Omental fat pad (tissue), 4 donors: Measurements from ENCODE around the gene MEGF11. TPM values are rescaled to one million over a fixed set of nuclear protein-coding genes. Genes with fewer than 3 reads are reported as not detected.

Experiments used
- ATAC-seq: fragments of 150-250 bp; one replicate; pipeline ENCODE4 v1.9.1; 2016; ENCODE audit warnings: mild to moderate bottlenecking, moderate library complexity; ENCODE audit not compliant: low FRiP score
- DNase-seq: peaks from one replicate; pipeline ENCODE4 v3.0.0-alpha.2; 2019; ENCODE audit warnings: low spot score
- total RNA-seq, 4 donors: library from RNA; depleted of rRNA; stranded (reverse); fragments of >200 nt; gene quantifications; one replicate each; pipeline ENCODE4 v1.1.0, GENCODE V29; 2016
- TF ChIP-seq, protein P1 (sequence below), 3 donors: fragments of 450-650 bp; IDR thresholded peaks; one replicate each; pipeline ENCODE4 v1.5.1; 2016 to 2017; ENCODE audit warnings: antibody characterized with exemption in 3 of 3, mild to moderate bottlenecking in 3 of 3, moderate library complexity in 2 of 3

MEGF11 gene
- total RNA-seq, 4 donors from 2014 or later, result 0.47 TPM; not detected in 3

DNA sequence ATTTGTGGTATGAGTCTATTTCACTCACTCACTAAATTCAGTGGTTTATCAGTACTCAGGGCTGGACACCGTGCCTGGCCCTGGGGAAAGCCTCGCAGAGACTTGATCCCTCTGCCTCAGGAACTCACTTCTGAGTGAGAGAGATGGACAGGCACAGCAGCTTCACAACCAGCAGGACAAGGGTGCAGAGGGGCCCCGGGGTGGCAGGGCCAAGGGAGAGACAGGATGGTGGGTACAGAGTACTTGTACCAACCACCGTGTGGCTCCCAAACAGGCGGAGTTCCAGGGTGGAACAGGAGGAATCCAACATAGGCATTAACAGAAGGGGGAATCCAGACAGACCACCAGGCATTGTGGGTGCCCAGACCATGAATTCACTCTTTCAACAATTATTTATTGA is 143.7 kb downstream of the MEGF11 start:
- DNase-seq (no peak), ATAC-seq (no peak)
- TF ChIP-seq, protein P1, sequence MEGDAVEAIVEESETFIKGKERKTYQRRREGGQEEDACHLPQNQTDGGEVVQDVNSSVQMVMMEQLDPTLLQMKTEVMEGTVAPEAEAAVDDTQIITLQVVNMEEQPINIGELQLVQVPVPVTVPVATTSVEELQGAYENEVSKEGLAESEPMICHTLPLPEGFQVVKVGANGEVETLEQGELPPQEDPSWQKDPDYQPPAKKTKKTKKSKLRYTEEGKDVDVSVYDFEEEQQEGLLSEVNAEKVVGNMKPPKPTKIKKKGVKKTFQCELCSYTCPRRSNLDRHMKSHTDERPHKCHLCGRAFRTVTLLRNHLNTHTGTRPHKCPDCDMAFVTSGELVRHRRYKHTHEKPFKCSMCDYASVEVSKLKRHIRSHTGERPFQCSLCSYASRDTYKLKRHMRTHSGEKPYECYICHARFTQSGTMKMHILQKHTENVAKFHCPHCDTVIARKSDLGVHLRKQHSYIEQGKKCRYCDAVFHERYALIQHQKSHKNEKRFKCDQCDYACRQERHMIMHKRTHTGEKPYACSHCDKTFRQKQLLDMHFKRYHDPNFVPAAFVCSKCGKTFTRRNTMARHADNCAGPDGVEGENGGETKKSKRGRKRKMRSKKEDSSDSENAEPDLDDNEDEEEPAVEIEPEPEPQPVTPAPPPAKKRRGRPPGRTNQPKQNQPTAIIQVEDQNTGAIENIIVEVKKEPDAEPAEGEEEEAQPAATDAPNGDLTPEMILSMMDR (IDR thresholded peaks at IDR 0.05), result no peak

DNA sequence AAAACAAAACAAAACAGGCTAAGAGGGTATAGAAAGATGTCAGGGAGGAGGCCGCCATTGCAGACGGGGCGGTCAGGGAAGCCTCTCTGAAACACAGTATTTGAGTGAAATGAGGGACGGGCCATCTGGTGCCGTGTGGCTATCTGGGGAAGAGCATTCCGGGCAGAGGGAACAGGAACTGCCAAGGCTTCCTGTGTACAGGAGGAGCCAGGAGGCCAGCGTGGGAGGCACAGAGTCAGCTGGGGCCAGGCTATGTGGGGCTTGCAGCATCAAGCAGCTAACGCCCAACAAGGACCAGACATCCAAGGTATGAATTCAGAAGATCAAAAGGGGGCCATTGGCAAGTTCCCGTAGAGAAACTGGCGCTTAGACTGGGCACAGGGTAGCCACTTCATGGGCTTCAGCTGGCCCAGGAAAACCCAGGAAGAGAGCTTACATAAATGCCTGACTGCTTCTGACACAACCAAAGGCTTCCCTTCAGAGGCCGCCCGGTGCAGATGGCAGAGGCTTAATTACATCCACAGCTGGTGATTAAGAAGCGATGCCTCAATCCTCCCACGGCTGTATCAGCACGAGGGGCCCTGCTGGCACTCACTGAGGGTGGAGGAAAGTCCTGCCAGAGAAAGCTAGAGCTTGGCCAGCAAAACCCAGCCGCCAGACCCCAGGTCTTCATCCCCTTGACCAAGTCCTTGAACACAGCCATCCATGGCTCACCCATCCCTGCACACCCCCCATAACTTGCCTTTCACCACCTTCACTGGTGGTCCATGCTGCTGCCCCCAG is 144.9 kb downstream of the MEGF11 start:
- DNase-seq (no peak), ATAC-seq (no peak)
- TF ChIP-seq, protein P1 (IDR thresholded peaks at IDR 0.05), result no peak

DNA sequence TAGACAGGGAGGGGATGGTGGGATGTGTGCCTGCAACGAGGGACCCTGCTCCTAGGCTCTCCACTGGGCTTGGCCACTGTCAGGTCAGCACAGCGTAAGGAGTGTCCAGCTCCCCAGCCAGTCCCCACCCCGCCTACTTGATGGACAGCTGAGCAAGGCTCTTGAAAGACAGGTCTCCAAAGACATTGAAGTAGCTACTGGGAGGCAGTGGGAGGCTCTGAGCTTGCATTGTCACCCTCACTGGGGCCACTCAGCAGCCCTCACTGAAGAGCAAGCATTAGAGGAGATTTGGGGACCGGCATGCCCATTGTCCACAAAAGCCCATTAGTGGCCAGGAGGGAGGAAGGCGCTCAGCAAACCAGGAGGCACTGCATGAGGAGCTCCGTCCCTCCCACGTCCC is 146.5 kb downstream of the MEGF11 start:
- ATAC-seq, result no peak
- DNase-seq, result no peak
- TF ChIP-seq, protein P1 (IDR thresholded peaks at IDR 0.05), result no peak

DNA sequence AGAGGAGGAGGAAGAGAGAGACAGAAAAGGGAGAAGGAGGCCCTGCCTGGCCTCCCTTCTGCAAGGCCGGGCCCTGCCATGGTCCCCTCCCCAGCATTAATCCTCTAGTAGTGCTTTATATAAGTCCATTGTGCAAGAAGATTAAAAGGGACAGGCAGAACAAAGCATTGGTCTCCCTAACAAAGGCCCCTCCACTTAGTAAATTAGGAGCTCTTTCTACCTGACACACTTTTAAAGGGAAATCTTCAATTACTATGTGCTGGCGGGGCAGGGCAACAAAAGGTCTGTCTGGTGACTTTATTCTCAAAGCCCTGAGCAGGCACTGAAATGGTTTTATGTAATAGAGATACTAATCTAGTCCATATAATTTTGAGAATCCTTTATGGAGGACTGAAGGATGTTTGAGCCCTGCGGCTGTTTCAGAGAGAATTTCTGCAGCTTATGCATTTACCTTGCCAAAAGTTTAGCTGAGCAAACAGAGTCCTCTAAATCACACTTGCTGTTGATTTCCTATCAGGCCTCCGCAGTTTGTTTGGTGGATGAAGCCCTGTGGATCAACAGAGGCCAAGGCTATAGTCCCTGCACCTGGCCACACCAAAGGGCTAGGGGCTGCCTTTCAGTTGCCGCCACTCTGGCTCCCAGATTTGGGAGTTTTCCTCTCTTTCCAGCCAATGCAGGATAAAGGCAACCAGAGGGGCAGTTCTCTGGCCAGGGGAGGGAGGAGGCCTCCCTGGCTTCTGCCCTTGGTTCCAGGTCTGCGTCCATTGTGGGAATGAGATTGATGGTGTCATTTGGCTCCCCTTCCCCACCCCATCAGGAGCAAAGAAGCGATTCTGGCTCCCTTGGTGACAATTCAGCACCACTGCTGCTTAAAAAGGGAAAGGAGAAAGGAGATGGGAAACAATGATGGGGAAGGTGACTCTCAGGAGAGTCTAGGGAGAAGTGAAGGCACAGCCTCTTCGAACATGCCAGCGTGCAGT is 148.0 kb downstream of the MEGF11 start:
- DNase-seq, result no peak
- TF ChIP-seq, protein P1 (IDR thresholded peaks at IDR 0.05), result no peak
- no peak for ATAC-seq

DNA sequence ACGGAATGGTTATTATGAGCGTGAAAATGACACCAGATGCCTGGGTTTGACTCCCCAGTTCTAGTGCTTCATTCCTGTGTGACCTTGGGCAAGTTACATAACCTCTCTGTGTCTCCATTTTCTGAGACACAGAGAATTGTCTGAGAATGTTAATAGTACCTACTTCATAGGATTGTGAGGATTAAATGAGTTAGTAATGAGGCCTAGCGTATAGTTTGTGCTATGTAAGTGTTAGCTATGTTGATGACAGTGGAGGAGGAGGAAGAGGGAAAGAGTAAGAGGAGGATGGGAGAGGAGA is 150.3 kb downstream of the MEGF11 start:
- TF ChIP-seq, protein P1 (IDR thresholded peaks at IDR 0.05), result no peak
- no peak for ATAC-seq
- DNase-seq, result no peak

DNA sequence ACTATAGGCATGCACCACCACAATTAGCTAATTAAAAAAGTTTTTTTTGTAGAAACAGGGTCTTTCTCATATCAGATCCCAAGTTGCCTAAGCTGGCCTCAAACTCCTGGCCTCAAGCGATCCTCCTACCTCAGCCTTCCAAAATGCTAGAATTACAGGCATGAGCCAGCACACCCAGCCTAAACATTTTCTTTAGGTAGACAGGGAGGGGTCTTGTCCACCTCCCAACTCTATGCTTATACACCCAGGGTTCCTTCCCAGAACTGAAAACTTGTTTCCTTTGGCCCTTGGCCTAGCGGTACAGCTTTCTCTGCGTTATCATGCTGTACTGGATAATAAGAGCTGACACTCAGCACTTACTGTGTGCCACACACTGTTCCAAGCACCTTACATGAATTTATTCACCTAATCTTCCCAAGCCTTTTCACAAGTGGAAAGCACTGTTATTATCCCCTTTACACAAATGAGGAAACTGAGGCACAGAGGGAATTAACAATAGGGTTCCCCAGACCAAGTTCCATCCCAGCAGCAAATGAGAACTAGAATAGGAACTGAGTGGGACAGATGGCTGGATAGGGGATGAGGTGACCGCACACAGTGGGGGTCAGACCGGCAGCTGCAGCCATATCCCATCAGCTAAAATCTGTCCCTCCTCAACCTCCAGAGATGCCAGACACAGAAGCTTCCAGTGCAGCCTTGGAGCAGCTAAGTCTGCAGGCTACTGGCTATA is 150.8 kb downstream of the MEGF11 start:
- DNase-seq (no peak), ATAC-seq (no peak)
- TF ChIP-seq, protein P1 (IDR thresholded peaks at IDR 0.05), result no peak
